SHP77 (cell line): Measurements from ENCODE around the gene SNX27.

ENCODE experiments used
- DNase-seq, 2 experiments: peaks; one replicate each; lab custom pipeline; 2025; lab: John Stamatoyannopoulos, UW

The SNX27 gene

DNA sequence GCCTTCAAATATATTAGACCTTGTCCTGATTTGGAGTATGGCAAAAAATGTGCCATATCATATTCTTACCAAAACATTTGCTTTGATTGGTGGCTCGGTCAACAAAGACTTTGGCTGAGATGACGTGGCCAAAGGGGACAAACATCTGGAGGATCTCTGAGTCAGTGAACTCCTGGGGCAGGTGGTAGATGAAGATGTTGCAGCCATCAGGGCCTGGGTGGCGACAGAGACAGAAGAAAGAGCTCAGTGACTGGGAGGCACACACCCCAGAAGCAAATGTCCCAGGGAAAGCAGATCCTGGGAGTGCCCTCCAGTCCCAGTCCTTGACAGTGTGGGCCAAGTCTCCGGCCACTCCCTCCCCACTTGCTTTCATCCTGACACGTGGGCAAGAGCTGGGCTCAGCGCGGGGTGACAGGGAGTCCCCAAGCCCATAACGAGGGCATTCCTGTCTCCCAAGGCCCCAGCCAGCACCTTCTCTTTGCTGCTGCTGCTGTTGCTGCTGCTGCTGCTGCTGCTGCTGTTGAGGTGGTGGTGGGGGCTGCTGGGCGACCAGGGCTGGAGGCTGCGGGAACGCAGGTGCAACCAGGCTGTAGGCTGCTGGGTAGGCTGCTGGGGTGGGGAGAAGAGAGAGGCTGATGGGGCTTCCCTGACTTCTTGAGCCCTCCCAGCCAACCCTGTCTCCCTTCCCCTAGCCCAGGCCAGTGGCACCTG is 94.1 kb downstream of the SNX27 start:
- DNase-seq = no peak

DNA sequence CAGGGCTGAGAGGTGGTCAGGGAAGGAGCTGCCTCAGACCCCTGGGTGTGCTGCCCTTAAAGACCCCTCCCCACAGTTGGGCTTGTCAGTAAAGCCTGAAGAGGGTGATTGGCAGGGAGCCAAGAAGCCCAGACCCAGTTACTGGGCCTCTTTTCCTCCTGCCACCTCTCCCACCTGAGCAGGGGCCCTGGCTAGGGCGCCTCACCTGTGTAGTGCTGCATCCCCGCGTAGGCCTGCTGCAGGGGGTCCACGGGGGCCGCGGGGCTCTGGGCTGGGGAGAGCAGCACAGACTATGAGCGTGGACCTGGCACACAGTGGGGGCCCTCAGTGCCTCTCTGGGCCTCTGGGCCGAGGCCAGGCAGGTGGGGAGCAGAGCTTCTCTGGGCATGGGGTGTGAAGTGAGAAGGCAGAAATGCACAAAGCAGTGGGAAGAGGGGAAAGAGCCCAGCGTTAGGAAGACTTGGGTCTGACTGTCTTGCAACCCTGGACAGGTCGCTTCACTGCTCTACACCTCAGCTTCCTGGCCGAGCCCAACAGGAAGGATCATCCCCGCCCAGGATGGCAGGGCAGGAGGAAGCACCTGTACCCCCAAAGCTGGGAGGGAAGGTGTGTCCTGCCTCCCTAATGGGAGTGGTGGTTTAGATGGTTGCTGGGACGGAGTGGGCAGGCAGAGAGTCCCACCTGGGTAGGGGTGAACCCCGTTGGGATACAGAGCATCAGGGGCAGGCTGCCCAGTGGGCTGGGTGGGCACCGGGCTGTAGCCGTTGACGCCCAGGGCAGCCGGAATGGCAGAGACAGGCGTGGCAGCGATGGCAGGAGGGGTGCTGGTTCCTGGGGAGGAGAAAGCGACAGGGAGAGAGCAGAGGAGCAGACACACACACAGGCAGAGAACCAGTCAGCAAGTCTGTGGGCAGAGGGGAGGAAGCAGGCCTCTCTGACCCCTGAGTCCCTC is 94.9 kb downstream of the SNX27 start:
- no peak for DNase-seq

DNA sequence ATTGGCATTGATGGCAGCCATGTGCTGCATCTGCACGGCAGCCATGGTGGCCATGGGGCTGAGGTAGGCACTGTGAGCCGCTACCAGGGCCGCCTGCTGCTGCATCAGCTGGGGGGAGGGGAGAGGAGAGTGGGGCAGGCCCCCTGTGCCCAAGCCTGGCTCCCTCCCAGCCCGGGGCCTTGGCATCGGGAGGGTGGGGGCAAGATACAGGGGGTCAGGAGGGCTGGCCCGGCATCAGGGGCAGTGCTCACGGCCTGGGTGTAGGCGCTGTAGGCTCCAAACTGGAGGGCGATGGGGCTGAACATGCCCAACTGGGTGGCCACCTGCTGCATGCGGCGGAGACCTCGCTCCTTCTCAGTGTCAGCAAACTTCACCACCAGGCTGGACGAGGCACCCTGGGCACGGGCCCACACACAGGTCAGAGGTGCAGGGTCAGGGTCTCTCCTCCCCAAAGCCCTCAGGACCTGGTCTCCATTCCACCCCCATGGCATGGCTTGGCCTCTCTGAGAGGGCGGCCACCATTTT is 95.8 kb downstream of the SNX27 start:
- no peak for DNase-seq

DNA sequence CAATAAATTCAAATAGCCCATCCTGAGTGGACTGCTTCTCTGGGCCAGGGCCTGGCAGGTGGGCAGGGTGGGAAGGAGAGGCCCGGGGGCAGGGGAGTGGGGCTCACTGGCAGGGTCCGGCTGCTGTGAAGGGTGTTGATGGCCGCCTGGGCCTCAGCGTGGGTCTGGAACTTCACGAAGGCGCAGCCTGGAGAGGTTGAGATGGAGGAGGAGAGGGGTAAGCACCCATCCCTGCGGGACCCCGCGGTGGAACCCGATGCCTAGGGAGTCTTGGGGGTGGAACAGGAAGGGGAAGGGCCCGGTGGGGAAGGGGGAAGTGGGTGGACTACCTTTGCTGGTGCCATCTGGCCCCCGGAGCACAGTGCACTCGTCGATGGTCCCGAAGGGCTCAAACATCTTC is 97.0 kb downstream of the SNX27 start:
- no peak for DNase-seq

DNA sequence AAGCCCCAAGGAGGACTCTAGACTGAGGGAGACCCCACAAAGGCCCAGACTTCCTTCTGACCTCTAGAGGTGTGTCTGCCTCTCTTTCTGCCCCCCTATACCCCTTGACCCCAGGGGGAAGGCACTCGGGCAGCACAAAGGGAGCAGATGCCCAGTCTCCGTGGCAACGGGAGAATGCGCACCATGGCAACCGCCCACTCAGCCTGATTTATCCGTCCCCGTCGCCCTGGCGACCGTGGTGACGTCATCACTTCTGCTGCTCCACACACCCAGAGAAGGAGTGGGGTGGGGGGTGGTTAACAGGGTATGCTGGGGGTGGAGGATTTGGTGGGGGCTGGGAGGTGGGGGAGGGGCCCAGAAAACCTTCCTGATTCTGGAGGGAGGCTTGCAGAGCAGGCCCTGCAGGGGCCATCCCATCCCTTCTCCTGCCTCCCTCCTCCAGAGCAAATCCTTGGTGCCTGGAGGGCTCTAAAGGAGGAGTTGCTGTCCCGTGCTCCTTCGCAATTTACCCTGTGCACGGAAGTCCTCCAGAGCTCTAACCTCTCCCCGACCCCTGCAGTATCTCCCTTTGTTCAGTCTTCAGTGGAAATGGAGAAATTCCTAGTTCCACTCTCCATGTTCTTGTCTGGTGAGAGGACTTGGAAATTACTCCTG is 98.5 kb downstream of the SNX27 start:
- DNase-seq = peak; percentile 66 to 69

DNA sequence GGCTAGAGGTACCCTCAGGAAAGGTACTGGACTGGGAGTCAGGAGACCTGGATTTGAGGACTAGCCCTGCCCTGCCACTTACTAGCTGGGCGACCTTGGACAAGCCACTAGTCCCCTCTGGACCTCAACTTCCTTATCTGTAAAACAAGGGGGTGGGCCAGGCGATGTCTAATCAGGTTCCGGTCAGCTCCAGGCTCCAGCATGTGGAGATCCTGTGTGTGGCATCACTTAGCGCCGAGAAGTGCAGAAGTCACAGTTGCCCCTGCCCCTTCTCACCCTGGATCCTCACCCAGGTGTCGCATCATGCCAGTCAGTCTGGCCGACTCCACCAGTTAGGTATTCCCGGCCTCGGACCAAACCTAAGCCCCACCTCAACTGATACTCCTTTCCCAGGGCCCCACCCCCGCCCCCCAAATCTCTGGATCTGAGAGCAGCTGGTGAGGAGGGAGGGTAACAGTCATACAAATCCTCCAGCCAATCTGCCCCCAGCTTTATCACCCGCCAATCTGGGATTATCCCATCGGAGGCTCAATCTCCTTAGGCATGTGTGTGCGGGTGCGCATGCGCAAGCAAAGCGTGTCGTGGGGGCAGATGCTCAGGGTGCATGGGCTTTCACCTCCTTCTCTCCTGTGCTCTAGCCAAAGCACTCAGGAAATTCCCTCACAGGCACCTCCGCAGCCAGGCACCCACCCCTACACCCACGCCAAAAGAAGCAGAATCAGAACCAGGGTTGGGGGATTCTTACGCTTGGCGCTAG is 99.4 kb downstream of the SNX27 start:
- no peak for DNase-seq

DNA sequence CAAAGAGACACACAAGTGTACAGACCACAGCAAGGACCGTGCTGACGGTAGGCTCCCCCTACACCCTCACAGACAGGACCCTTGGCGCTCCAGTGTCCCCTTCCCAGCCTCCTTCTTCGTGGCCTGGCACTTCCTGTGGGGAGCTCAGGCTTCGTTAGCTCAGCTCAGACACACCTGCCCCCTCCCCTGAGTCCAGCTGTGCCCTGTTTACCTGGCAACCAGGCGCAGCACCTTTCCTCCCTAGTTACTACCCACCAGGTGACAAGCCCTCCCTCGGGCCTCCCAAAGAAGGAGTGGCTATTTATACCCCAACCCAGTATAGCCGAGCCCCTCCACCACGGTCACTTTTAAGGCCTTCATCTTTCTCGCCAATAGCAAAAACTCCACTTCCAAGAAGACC is 100.1 kb downstream of the SNX27 start:
- DNase-seq = peak in 1 of 2 experiments; percentile 15

DNA sequence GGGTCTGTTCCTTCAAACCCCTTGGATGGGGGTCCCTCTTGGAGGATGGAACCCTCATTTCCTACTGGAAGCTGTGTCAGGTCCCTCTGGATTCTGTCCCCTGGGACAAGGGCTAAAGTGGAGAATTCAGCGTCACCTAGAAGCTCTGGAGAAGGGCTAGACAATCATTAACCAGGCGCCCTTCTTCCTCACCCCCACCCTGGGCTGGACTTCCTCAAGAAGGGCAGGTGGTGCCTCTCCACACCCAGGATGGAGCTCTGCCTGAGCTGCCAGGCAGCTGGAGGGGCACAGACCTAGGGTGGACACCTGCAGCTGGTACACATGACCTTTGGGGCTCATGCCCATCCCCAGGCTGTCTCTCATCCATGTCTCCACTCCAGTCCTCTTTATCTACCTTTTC is 101.2 kb downstream of the SNX27 start:
- no peak for DNase-seq

DNA sequence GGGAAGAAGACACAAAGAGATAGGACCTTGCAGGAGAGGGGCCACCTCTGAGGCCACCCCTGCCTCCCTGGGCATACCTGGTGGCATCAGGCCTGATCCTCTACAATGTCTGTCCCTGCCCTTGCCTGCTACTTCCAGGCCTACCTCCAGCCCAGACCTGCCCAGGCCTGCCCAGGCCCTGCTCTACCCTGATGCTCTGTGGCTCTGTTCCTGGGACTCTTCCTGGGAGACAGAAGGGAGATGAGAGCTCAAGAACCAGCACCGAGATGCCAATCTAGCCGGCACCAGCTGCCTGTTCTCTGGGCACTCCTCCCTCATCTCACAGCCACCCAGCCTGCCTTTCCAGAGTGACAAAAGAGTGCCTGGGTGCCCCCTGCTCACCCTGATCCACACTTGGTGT is 102.0 kb downstream of the SNX27 start:
- peak in 1 of 2 experiments; percentile 19 for DNase-seq

DNA sequence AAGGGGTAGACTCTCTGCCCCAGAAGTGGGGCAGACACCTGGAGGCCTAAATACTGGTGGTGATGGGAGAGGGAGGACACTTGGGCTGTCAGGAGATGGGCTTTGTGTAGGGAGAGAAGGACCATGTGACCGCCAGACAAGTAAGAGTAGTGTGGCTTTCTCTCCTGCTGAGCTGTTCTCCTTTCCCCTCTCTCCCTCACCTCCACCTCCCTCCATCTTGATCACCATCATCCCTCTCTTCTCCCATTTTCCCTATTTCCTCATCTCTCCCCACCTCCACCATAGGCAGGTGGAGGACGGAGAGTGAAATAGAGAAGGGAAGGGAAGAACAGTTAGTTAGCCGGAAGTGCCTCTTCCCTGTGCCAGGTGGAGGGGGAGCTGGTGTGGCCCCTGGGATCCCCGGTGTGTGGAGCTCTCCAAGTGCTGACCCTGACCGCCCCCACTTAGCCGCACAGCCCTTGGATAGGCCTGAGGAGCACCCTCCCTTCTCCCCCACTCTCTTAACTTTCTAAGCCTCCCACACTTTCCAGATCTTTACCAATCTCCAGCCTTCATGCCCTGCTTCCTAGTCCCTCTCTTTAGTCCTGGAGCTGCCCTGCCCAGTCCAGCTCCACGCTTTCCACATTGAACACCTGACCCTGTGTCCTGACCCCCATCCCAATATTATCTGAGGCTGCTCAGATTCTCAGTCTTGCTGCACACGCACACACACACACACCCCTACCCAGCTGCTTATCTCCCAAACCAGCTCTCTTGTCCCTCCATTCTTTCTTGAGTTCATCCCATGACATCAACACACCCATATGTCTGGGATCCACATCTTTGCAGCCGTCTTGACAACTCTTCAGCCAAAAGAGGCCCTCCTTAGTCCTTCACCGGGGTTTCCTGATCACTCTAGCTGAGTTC is 103.2 kb downstream of the SNX27 start:
- no peak for DNase-seq

DNA sequence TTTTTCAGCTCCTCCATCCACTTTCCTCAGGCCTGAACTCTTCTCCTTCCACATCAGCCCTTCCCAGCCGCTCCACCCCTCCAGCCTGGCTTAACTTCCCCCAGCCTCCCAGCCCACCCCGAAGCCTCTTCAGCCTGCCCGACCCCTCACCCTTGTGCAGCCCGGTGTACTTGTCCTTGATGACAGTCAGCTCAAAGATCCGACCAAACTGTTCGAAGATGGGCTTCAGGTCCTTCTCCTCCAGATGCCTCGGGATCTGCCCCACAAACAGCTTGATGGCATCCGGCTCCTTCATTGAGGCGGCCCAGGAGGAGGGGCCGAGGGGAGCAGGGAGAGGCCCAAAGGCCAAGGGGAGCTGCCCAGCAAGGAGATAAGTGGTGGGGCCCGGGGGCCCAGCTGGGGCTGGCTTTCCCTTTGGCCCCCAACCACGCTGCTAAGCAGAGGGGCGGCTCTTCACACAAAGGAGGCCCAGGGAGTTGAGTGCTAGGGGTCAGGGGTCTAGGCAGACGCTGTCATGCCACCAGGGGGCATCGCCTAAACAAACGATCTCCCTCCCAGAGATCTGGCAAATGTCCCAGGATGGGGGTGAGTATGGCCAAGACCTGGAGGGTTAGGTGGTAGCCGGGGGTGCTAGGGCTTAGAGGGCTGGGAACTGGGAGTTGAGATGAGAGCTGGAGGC is 104.0 kb downstream of the SNX27 start:
- peak; percentile 69 to 87 for DNase-seq

DNA sequence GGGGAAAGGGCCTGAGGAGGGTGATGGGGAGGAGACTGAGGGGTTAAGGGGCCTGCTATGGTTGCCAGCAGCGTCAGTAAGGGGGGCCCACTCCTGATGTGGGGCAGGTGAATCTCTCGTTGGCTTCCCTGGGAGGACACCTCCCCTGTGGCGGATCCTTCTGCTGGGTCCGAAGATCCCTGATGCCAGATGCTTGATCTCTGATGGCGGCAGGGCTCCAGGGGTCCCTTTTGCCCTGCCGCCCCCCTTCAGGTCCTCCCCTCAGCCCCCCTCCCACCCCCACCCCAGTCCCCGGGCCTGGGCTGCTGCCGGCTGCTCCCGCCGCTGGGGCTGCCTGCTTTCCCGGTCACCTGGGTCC is 104.5 kb downstream of the SNX27 start:
- DNase-seq = no peak

DNA sequence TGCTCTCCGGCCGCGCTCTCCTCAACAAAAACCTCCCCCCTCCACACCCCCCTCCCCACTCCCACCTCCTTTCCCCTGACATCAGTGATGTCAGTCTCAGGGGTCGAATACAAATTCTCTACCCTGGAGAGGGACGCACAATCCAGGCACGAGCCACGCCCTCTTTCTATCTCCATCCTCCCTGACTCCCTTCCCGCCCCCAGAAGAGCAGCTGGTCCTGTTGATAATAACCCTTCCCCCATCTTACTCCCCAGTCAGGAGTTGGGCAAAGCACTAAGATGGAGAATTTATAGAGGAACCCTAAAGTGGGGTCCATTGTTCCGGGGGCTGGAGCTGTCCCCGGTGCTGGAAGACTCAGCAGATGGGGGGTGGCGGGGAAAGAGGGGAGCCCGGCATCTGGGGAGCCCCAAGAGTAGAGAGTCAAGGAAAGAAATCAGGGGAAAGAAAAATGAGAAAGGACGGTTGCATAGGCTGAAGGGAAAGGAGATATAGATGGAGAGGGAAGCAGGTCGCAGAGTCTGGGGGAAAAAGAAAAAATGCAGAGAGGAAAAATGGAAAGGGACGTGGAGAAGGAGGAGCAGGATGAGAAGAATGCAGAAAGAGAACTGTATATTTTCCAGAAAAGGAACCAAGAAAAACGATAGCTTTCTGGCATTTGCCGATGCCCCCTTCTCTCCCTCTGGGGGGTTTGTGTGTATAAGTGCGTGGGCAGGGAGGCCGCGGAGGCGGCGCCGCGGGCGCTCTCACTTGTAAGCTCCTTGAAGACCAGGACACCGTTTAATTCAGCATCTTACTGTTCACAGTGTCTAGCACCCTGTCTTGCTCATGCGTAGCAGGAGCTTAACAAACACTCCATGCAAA is 105.2 kb downstream of the SNX27 start, which contains the start of gene CELF3:
TSS of gene CELF3 (minus strand) at position 33 of the 861 bp plus-strand sequence. CDS start 783 bp downstream, outside the sequence.
- peak; percentile 100 for DNase-seq

DNA sequence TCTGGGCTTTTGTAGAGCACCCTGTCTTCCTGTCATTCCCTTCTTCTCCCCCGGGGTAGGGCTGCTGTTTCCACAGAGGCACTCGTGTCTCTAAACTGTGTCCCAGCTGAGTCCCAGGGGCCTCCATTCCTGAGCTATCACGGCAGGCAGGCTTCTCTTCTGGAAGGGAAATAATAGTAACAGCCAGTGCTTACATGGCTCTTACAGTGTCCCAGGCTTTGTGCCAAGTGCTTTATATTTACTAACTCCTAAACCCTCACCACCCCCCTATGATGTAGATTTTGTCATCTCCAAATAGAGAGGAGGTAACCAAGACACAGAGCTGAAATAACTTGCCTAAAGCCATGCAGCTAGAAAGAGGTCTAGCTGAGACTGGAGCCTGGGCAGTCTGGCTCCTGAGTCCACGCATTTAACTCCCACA is 106.2 kb downstream of the SNX27 start:
- no peak for DNase-seq

DNA sequence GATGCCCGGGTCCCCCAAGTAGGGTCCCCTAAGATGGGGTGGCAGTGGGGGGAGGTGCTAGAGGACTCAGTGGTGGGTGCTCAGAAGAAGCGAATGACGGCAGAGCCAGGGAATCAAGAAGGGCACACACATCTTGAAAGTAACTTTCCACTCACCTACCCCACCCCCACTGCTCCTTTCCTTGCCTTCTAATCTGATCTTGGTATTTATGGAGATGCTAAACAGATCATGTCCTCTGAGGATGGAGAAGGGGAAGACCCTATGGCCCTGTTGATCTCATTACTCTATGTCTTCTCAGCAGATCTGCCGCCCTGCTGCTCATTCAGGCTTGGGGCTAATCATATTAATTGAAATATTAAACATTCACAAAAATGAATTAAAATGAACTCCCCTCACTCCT is 106.8 kb downstream of the SNX27 start:
- DNase-seq = no peak

DNA sequence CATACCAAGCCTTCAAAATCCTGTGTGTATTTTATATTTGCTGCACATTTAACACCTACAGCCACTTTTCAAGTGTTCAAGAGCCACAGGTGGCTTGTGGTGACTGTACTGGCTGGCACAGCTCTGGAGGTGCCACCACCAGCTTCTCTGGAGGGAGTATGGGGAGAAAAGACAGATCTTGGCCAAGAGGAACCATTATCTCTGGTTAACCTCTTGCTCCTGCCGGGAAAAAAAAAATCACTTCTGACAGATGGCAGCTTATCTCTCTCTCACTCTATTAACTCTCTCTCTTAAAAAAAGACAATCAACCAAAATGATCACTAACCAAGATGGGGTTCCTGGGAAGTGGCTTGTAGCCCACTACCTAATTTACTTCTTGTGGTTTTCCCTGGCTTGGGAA is 108.3 kb downstream of the SNX27 start:
- DNase-seq = no peak

DNA sequence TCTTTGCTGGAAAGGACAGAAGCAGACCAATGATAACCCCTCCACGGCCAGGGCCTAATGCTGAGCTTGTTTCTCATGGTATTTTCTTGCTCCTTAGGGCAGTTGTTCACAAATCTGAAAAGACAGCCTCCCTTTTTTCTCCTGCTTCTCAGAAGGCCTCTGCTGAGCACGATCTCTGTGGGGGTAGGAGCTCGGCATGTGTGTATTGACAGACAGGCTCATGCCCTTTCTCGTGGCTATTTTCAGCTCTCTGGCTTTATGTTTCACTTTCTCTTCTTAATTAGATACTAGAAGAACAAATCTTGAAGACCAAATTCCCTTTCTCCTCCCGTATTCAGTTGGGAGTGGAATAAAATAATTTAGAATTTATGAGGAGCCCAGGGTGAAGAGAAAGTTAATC is 108.7 kb downstream of the SNX27 start:
- DNase-seq = no peak

DNA sequence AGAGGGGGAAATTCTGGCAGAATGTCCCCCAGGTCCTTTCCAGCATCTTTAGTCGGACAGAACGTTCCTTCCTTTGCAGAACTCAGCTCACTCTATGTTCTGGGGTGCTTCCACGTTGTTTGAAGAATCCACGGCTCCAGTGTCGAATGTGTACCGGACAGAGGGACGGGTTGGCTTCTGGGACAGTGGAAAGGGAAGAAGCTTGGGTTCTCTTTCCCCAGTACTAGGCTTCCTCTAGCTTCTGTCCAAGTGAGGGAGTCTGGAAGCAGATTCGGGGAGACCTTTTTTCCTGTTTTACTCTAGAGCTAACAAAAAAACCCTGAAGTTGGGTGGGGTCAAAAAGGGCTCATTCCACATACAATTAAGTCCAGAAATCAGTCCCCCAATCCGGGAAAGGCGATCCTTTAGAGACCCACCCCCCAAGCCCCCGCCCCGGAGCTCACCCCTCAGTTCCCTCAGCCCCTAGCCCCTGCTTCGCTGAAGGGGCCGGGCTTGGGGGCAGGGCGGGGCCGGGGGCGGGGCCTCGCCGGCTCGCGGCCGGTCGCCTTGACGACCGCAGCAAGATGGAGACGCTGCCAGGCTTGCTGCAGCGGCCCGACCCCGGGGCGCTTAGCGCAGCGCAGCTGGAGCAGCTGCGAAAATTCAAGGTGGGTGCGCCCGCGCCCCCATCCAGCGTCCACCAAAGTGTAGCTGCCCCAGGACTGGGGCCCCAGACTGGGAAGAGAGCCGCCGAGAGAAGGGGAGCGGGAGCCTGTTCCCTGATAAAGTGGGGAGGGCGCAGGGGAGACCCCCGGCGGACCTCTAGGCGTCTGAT is 109.3 kb downstream of the SNX27 start, which contains the start of gene RIIAD1:
TSS of gene RIIAD1 (plus strand) at position 549 of the 814 bp plus-strand sequence. CDS start at position 564, 15 bp downstream.
- peak; percentile 20 to 63 for DNase-seq
